Esophagus squamous epithelium (tissue), 5 donors: ENCODE results near the gene ZNF532. TPM values are rescaled to one million over a fixed set of nuclear protein-coding genes. Genes with fewer than 3 reads are reported as not detected.
A peak's percentile ranks its signal among the peaks of the same experiment; 100 is the strongest.

Experiments used
- DNase-seq: peaks from one replicate; lab custom pipeline; 2025; lab: John Stamatoyannopoulos, UW
- H3K27ac ChIP-seq, 4 donors: fragments of 200-600 bp; sonication (generic); one replicate each; pipeline ENCODE4 v1.5.1; 2016 to 2019; ENCODE audit warnings: mild to moderate bottlenecking in 1 of 4
- H3K27me3 ChIP-seq, 4 donors: fragments of 200-600 bp; sonication (generic); 1 replicate in 3 of 4; 2 replicates in 1 of 4; pipeline versions ENCODE4 v1.5.1 to v1.6.0; 2017 to 2021; ENCODE audit warnings: antibody characterized with exemption in 1 of 4
- H3K36me3 ChIP-seq, 3 donors: fragments of 200-600 bp; sonication (generic); one replicate each; pipeline ENCODE4 v1.5.1; 2016 to 2019
- H3K4me1 ChIP-seq, 3 donors: fragments of 200-600 bp; sonication (generic); one replicate each; pipeline ENCODE4 v1.5.1; 2017 to 2019
- H3K4me3 ChIP-seq, 4 donors: fragments of 200-600 bp; sonication (generic); 1 replicate in 3 of 4; 2 replicates in 1 of 4; pipeline ENCODE4 v1.5.1; 2016 to 2019; ENCODE audit warnings: mild to moderate bottlenecking in 2 of 4, moderate library complexity in 1 of 4
- H3K9me3 ChIP-seq, 3 donors: fragments of 200-600 bp; sonication (generic); one replicate each; pipeline ENCODE4 v1.5.1; 2016 to 2019
- POLR2A ChIP-seq, 4 donors: fragments of 450-650 bp; IDR thresholded peaks; one replicate each; pipeline ENCODE4 v1.6.1; 2017; ENCODE audit warnings: antibody characterized with exemption in 4 of 4, mild to moderate bottlenecking in 4 of 4, moderate library complexity in 3 of 4
- WGBS, 2 donors: methylation state at CpG; one replicate each; pipeline ENCODE4 v1.1.5; 2018; 5-methylcytosine and 5-hydroxymethylcytosine counted together
- intact Hi-C: fragments of 100-400 bp; cut with DNase I; formaldehyde crosslinking; loops from one replicate; pipeline ENCODE4 v1.15.0; 2022
- total RNA-seq, 4 donors: library from RNA; depleted of rRNA; stranded (reverse); fragments of >200 nt; gene quantifications; one replicate each; pipeline ENCODE4 v1.1.0, GENCODE V29; 2016
- TF ChIP-seq, protein P1 (sequence below), 6 experiments: fragments of 450-650 bp in 4 of 6; fragments of 200-600 bp in 2 of 6; sonication (generic) in 2 of 6; IDR thresholded peaks; one replicate each; pipeline ENCODE4 v1.5.1; 2016 to 2019; ENCODE audit warnings: antibody characterized with exemption in 6 of 6, mild to moderate bottlenecking in 4 of 6, moderate library complexity in 4 of 6
- donor health status: DM: yes; HTN: yes; CAD: no.

ZNF532 gene
- total RNA-seq, 4 donors from 2014 or later = 30.7 to 52.3 (median 32.6) TPM

DNA sequence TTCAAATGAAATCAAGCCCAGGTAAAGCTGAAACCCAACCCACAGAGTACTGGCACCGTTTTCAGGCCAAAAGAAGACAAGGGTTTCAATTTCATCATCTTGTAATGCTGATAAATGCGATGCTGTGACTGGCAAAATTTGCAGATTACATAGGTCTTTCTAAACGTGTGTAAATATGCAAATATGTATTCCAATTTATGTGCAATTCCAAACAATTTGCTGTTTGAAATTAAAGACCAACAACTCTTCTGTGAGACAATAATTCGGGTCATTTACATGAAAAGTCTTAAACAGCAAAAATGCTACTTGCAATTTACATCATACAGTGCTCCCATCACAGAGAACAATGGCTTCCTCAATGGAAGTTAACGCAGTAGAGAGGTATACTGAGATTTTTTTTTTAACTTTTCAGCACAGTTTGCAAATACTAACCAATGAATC, 2.8 kb upstream of the ZNF532 start:
- Histone ChIP-seq H3K4me3 (no peak overlapping the region), H3K27ac (peak overlapping the region in 2 of 4 donors; percentile 96), H3K36me3 (peaks cover 0 to 13% (median 0%) of the 10 kb centered on the region in 3 donors), H3K27me3 (no peaks in the 10 kb centered on the region), H3K4me1 (peaks cover 21 to 81% (median 39%) of the 10 kb centered on the region in 3 donors), H3K9me3 (no peaks in the 10 kb centered on the region)
- intact Hi-C loops = no loop called here
- DNase-seq = no peak
- TF ChIP-seq, protein P1, sequence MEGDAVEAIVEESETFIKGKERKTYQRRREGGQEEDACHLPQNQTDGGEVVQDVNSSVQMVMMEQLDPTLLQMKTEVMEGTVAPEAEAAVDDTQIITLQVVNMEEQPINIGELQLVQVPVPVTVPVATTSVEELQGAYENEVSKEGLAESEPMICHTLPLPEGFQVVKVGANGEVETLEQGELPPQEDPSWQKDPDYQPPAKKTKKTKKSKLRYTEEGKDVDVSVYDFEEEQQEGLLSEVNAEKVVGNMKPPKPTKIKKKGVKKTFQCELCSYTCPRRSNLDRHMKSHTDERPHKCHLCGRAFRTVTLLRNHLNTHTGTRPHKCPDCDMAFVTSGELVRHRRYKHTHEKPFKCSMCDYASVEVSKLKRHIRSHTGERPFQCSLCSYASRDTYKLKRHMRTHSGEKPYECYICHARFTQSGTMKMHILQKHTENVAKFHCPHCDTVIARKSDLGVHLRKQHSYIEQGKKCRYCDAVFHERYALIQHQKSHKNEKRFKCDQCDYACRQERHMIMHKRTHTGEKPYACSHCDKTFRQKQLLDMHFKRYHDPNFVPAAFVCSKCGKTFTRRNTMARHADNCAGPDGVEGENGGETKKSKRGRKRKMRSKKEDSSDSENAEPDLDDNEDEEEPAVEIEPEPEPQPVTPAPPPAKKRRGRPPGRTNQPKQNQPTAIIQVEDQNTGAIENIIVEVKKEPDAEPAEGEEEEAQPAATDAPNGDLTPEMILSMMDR (IDR thresholded peaks at IDR 0.05) = no peak
- no peak for TF ChIP-seq POLR2A (IDR thresholded peaks at IDR 0.05)
- 75 to 77% methylated on average over 5 of the region's 5 CpGs for WGBS, 2 donors

GRCh38 chr18:58862356-58862755, 2.3 kb upstream of the ZNF532 start:
- intact Hi-C loops = no loop called here
- TF ChIP-seq POLR2A (IDR thresholded peaks at IDR 0.05) = no peak
- TF ChIP-seq, protein P1 (IDR thresholded peaks at IDR 0.05) = no peak
- H3K36me3 ChIP-seq = peaks cover 0 to 13% (median 0%) of the 10 kb centered on the region in 3 donors
- no peaks in the 10 kb centered on the region for H3K27me3 ChIP-seq
- 93% methylated on average over 9 to 10 of the region's 10 CpGs for WGBS, 2 donors
- DNase-seq = no peak
- no peaks in the 10 kb centered on the region for H3K9me3 ChIP-seq
- peaks cover 21 to 86% (median 44%) of the 10 kb centered on the region in 3 donors for H3K4me1 ChIP-seq
- peak overlapping the region; percentile 94 to 98 (median 96) for H3K27ac ChIP-seq
- peak overlapping the region; percentile 31 to 77 (median 60) for H3K4me3 ChIP-seq

DNA sequence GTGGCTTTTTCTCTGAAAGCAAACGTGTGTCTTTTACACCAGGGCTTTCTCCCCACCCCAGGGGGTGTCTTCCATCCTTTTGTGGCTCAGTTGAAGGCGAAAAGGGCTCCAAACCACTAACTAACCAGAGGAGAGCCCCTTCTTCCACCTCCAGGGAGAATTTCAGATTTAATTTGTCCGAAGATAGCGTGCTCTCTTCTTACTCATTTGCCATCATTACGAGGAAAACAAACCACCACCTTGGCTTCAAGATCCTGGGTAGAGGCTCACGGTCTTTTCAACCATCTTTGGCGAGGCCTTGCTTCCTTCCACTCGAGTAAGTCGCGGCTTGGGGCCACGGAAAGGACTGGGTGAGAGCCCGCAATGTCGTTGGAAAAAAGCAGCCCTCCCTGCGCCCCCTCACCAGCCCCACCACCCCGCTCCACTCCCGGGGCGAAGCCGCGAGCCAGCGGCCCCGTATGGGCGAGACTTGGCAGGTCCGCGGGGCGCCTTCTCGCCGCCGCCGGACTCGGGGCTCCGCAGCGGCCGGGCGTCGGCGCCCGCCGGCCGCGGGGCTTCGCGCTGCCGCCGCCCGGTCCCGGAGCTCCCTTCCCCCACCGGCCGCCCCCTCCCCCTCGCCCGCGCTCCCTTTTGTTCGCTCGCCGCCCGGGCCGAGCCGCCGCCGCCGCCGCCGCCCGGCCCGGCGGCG, 1.7 kb upstream of the ZNF532 start:
- no peak for TF ChIP-seq POLR2A (IDR thresholded peaks at IDR 0.05)
- TF ChIP-seq, protein P1 (IDR thresholded peaks at IDR 0.05) = no peak
- DNase-seq = no peak
- no peaks in the 10 kb centered on the region for H3K27me3 ChIP-seq
- H3K27ac ChIP-seq = peak overlapping the region; percentile 94 to 98 (median 96)
- H3K36me3 ChIP-seq = peaks cover 0 to 18% (median 0%) of the 10 kb centered on the region in 3 donors
- peak overlapping the region; percentile 53 to 77 (median 64) for H3K4me3 ChIP-seq
- intact Hi-C loops = no loop called here
- WGBS, 2 donors = 12 to 27% methylated on average over 5 of the region's 66 CpGs
- no peaks in the 10 kb centered on the region for H3K9me3 ChIP-seq
- peaks cover 21 to 92% (median 48%) of the 10 kb centered on the region in 3 donors for H3K4me1 ChIP-seq

GRCh38 chr18:58863539-58864145, 1.0 kb upstream of the ZNF532 start:
- H3K36me3 ChIP-seq = peaks cover 0 to 25% (median 0%) of the 10 kb centered on the region in 3 donors
- peak overlapping the region; percentile 53 to 77 (median 64) for H3K4me3 ChIP-seq
- H3K27ac ChIP-seq = peak overlapping the region; percentile 93 to 98 (median 95)
- no peak for DNase-seq
- intact Hi-C loops = no loop called here
- 0% methylated on average over 2 of the region's 72 CpGs; no CpG with 5 or more reads in 1 of the 2 donors for WGBS, 2 donors
- no peaks in the 10 kb centered on the region for H3K9me3 ChIP-seq
- TF ChIP-seq, protein P1 (IDR thresholded peaks at IDR 0.05) = no peak
- TF ChIP-seq POLR2A (IDR thresholded peaks at IDR 0.05) = peak in 2 of 4 donors; percentile 34 to 35
- no peaks in the 10 kb centered on the region for H3K27me3 ChIP-seq
- H3K4me1 ChIP-seq = peaks cover 21 to 90% (median 48%) of the 10 kb centered on the region in 3 donors
